GM18508 (cell line): Measurements from ENCODE around the gene LRIF1.
"Not testable (repeated sequence)": the region's sequence is repeated elsewhere in the genome, so short reads cannot be mapped to it uniquely, and the experiment has no call there.

Experiments used
- ATAC-seq: cut with Tn5 transposase; IDR thresholded peaks from one replicate; pipeline ENCODE4 v1.9.1; 2021; ENCODE audit warnings: moderate number of reproducible peaks; ENCODE audit not compliant: insufficient read depth, unreplicated experiment

LRIF1 gene, protein sequence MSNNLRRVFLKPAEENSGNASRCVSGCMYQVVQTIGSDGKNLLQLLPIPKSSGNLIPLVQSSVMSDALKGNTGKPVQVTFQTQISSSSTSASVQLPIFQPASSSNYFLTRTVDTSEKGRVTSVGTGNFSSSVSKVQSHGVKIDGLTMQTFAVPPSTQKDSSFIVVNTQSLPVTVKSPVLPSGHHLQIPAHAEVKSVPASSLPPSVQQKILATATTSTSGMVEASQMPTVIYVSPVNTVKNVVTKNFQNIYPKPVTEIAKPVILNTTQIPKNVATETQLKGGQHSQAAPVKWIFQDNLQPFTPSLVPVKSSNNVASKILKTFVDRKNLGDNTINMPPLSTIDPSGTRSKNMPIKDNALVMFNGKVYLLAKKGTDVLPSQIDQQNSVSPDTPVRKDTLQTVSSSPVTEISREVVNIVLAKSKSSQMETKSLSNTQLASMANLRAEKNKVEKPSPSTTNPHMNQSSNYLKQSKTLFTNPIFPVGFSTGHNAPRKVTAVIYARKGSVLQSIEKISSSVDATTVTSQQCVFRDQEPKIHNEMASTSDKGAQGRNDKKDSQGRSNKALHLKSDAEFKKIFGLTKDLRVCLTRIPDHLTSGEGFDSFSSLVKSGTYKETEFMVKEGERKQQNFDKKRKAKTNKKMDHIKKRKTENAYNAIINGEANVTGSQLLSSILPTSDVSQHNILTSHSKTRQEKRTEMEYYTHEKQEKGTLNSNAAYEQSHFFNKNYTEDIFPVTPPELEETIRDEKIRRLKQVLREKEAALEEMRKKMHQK

DNA sequence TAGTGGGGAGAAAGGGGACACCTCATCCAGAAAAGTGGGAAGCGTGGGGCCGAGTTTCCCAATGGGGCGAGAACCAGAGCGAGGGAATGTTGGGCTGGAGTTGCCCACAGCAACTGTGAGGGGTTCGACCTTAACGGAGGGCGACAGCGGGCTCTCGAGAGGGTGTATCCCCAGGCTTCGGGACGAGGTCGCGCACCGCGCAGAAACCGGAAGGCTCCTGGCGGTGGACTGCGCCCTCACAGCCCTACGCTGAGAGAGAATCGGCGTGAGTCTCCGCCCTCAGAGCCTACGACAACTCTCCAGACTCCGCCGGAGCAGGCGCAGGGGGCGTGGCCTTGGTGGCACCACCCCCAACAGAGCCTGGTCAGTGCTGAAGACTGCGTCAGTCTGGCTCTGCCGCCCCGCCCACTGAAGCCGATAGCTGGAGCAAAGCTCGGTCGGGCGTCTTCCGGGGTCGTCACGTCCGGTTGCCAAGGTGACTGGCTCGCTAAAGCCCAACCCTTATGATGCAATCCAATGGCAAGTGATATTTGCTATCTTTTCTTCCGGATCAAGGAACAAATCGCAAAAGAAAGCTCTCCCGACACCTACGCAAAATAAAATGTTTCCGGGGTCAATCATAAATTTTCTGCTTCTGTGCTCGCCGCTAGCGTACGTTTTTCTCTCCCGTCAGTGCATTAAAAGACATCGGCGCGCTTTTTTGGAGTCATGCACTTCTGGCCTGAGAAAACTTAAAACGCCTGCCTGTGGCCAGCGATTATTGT, at the start of gene LRIF1:
TSS of gene LRIF1 (minus strand) at position 232 of the 764 bp plus-strand sequence. CDS start 234 bp downstream, outside the sequence.
- ATAC-seq, result peak; percentile 93

DNA sequence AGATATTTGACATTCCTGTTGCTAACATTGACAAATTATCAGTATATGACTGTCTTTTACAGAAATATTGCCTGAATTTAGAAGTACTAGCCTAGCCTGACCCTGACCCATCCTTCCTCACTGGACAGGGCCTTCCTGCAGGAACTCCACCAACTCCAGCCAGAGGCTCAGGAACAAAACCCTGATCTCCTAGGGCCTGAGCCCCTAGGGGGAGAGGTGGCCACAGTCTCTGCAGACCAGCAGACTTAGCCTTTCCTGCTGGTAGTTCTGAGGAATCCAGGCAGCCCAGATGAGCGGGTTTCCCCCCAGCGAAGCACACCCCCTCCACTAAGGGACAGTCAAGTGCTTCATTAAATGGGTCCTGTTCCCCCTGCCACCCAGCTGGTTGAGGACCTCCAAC, 44.3 kb upstream of the LRIF1 start:
- no peak for ATAC-seq

DNA sequence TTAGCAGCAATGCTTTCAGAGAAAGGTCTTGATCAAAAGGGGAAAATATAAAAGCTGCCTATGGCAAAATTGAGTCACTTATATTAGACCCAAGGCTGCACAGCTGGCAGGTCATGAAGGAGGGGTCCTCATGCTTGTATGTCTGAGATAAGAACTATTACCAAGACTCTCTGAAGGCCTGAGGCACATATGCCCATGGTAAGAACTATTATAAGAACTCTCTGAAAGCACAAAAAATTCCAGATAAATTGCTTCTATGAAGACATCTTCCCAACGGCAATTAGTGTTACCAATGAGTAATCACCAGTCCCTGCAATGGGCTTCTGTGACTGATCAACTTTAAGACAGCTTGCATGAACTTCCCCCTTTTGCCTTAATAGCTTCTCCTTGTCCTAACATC, 42.8 kb upstream of the LRIF1 start:
- ATAC-seq, result no peak

DNA sequence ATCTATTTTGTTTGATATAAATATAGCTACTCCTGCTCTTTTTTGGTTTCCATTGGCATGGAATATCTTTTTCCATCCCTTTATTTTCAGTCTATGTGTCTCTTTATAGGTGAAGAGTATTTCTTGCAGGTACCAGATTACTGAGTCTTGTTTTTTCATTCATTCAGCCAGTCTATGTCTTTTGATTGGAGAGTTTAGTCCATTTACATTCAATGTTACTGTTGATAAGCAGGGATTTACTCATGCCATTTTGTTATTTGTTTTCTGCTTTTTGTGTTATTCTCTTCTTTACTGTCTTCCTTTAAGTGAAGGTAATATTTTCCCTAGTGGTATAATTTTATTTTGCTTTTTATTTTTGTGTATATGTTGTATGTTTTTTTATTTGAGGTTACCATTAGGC, 35.9 kb upstream of the LRIF1 start:
- ATAC-seq, result not testable (repeated sequence)

DNA sequence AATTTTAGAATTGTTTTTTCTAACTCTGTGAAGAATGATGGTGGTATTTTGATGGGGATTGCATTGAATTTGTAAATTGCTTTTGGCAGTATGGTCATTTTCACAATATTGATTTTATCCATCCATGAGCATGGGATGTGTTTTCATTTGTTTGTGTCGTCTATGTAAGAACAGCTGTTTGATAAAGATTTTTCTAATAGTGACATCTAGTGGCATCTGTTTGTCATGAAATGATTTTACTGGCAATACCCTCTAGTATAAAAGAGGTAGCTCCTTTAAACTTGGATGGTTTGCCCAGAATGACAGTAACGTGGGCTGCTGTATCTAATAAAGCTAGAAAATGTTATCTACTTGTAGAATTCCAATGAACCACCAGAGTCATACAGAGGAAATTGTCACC, 28.6 kb upstream of the LRIF1 start:
- not testable (repeated sequence) for ATAC-seq

DNA sequence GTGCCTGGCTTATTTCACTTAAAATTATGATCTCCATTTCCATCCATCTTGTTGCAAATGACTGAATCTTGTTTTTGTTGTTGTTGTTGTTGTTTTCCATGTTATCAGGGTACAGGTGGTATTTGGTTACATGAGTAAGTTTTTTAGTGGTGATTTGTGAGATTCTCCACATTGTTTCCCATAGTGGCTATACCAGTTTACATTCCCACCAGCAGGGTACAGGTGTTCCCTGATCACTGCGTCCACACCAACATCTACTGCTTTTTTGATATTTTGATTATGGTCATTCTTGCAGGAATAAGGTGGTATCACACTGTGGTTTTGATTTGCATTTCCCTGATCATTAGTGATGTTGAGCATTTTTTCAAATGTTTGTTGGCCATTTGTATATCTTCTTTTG, 27.6 kb upstream of the LRIF1 start:
- not testable (repeated sequence) for ATAC-seq

DNA sequence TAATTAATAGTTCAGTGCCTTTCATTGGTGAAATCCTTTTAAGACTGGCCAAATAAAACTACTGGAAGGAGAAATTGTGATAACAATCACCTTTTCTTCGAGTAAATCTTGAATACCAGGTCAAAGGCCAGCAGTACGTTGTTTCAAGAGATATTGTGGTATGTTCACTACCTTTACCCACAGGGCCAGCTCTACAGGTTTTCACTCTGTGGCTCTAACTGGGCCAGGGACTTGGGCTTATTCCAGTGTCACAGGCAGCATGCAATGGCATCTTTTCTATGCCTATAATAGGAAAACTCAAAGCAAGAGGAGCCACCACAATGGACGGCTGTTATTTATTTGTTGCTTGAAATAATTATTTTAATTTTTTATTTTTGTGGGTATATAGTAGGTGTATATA, 26.8 kb upstream of the LRIF1 start:
- ATAC-seq, result no peak

DNA sequence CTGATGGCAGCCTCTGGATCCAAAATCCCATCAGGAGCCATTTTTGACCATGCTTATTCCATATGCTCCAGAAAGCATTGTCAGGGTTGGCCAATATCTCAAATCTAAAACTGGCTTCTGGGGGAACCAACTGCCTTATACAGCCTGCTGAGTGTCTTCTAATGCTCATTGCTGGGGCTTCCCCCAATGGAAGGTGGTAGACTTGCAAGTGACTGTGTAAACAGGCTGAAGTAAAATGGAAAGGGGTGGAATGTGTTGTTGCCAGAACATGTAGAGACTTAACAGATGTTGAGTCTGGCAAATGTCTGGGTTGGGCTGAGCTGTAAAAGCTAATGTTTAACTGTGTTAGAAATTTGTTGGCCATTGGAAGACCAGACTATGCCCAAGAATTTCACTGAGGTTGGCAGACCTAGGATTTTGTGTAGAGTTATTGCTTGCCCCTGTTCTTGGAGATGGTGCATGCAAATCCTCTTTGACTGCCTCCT, 22.7 kb upstream of the LRIF1 start:
- no peak for ATAC-seq

DNA sequence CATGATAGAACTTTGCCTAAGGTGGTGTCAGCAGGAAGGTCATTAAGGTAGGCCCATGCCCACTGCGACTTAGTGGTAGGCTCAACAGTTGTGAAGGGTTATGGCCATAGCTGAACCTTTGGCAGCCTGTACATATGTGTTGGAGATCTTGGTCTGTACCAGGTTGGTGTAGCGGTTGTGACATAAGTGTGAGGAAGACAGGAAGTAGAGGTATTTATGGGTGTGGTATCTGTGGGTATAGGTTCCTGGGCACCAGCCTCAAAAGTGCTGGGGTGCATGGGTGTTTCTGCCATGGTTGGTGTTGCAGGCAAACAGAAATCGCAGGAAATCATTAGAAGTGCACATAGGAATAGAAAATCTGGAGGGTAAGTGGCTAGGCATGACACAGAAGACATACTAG, 18.6 kb upstream of the LRIF1 start:
- no peak for ATAC-seq

DNA sequence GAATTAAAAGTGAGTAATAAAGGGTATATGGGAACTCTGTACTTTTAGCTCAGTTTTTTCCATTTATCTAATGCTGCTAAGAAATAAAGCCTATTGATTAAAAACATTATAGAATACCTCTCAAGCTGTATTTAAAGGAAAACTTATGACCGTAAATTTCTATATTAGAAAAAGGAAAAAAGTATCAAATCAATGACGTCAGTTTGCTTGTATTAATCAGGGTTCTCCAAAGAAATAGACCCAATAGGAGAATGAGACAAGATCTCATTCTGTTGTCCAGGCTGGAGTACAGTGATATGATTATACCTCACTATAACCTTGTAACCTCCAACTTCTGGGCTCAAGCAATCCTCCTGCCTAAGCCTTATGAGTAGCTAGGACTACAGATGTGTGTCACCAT, 15.4 kb upstream of the LRIF1 start:
- no peak for ATAC-seq

DNA sequence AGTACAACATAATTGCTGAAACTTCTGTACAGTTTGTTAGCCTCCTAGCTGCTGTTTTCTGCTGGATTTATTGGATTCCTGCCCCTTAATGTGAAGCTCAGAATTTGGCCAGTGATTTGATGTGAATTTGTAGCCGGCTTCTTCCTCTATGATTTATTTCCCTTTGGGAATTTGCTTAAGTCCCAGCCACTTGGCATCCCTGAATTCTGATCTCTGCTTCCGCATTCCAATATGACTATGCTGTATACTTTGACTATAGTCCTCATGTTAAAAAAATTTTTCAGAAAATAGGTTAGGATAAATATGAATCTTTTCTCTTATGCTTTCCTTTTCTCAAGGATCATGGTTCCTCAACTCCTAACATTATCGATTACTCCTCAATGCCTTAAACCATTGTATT, 12.4 kb upstream of the LRIF1 start:
- ATAC-seq, result no peak

DNA sequence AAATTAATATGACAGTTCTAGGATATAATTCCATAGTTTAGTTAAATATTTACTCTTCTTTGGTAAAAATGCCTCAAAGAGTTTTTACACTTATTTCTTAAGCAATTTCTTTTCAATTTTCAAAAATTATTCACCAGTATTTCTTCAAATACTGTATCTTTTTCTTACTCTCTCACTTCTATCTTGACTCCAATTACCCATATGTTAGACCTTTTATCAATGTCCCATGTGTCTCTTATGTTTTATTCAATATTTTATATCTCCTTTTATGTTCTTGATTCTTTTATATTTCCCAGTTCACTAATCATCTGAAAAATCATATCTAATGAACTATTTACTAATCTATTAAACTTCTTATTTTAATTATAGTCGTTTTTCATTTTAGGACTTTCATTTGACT, 11.5 kb upstream of the LRIF1 start:
- ATAC-seq, result no peak

DNA sequence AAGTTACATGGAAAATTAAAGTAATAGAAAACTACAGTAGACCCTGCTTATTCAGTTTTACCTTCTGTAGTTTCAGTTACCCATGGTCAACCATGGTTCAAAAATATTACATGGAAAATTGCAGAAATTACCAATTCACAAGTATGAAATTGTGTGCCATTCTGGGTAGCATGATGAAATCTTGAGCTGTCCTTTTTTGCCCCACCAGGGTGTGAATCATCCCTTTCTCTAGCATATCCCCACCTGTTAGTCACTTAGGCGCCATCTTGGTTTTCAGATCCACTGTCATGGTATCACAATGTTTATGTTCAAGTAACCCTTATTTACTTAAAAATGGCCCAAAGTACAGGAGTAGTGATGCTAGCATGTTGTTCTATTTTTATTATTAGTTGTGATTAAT, 3.5 kb upstream of the LRIF1 start:
- no peak for ATAC-seq

DNA sequence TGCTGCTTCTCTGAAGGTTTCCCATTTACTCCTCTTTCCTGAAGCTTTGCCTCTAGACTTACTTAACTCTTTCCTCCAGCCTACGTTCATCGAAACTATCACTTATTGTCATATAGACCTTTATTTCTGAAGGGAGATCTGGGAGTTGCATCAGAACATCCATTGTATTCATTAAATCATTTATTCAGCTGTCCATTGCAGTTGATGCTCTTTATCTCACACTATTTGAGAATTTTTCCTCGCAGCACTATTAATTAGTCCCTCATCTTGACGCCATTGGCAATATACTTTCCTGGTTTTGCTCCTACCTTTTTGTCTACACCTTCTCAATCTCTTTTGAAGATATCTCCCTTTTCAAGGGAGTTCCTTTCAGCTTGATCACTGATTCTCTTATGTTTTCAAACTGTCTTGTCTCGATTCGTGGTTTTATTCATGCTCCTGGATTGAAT, 757 bp upstream of the LRIF1 start:
- no peak for ATAC-seq

DNA sequence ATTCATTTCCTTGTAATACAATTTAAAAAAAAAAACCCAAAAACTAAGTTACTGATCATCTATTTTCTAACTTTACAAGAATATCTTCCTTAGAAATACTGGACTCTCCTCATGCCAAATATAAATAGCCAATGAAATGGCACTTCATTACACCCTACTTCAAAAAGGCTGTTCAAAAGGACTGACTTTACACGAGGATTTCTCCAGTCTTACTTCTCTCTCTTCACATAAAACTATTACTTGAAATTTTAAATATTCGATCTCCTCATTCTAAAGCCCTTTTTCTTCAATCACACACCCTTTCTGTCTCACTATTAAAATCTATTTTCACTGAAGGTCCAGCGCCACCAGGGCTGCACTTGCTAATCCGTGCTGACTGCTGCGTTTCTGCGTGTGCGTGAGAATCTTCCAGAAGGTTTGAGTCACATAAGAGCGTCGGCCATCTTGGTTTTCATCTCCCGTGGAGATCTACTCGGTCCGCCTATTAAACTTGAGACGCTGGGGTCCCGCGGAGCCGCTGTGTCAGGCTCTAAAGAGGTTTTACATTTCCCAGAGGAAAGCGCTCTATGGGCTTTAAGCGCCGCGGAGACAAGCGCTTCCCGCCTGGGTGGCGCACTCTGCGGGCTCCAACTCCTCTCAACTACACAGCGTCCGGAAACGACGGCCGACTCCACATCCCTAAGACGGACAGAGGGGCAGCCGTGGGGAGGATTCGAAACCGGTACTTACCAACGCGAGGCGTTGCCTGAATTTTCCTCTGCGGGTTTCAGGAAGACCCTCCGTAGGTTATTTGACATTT, 631 bp downstream of the LRIF1 start:
- peak; percentile 8 for ATAC-seq

DNA sequence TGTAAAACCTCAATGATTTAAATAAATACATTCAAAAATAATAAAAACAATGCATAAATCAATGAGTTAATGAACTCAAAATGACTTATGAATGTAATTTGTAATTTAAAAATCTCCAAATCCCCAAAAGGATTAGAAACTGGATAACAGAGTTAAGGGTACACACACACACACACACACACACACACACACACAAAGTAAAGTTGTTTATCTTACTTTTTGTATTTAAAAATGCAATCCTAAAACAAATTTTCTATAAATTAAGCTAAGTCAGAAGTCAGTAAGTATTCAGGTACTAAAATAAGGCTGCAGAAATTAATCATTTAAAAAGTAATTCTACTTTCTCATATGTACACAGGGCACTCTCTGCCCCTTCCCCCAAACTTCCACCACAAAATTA, 1.8 kb downstream of the LRIF1 start:
- ATAC-seq, result no peak

DNA sequence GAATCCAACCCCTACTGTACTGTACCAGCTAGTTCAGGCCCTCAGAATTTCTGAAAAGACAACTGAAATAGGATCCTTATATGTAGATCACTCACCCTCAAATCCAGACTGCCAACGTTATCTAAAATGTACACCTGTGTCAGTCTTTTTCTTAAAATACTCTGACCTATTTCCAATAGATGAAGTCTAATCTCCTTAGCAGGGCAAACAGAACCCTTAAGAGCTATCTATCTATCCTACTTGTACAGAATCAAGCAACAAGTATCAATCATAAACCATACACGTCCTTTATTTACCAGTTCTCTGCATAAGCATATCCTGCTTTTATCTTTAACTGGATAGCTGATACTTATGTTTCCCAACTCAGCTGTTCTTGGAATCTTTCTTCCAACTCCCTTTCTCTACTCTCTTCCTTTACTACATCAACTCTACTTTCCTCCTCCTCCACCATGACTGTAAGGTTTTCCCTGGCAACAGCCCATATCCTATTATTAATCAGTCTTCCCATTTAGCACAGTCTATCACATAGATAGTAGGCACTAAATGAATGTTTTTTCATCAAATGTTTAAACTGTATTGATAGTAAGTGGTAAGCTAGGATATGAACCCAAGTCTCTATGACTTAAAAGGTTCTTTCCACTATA, 2.8 kb downstream of the LRIF1 start:
- no peak for ATAC-seq

DNA sequence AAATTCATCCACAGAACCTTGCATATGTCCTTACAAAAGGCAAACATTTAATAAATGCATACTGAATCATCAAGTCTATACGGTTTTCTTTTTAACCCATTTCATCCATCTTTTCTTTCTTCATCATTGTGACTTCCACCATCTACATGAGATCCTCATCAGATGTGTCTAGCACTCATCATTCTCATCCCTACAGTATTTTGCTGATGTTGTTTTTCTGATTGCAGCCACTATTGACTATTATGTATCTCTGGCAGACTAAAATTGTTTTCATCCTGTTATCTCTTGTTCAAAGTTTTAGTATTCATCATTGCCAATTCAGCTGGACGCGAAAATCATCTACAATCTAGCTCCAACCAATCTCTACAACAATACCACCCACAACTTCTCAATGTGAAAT, 5.9 kb downstream of the LRIF1 start:
- ATAC-seq, result no peak

DNA sequence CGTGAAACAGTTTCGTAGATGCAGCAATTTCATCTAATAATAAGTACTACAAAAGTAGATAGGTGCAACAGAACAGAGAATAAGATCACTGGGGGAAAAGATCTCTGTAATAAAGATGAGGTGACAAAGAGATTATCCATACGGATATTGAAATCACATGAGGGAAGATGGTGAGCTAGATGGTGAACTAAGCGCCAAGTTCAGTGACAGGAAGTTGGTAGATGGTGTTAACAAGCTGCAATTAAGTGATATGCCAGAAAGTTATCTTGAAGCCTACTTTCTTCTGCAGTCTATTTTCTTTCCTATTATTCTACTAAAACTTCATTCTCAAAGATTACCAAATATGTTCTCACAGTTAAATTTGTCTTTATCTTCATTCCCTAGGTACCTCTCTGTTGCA, 7.1 kb downstream of the LRIF1 start:
- no peak for ATAC-seq
